WI38 (cell line): ENCODE data around the gene CELSR1.

Experiments
- H3K4me3 ChIP-seq: 2 replicates; pipeline ENCODE4 v1.5.1; 2011; ENCODE audit warnings: low read depth, mild to moderate bottlenecking, control low read depth, low read length
- TF ChIP-seq, protein P1 (sequence below): IDR thresholded peaks from 2 replicates; pipeline ENCODE4 v1.5.1; 2012; ENCODE audit warnings: low read depth, mild to moderate bottlenecking, control low read depth, low read length

Gene CELSR1

DNA sequence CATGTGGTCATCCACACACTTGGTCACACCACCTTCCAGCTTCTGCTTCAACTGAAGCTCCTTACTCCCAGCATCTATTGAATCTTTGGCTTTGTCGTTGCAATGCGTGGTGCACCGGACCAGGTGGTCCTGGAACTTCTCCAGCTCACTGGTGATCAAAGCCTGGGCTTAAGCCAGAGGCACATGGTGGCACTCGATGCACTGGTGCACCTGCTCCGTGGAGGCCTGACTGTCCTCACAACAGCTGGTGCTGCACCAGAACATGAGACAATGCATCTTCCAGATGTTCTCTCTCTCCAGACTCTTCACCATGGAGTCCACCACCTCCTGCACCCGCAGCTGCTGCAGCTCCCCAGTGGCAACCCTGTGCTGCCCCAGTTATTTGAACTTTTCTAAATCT is 56.0 kb downstream of the CELSR1 start:
- TF ChIP-seq, protein P1, sequence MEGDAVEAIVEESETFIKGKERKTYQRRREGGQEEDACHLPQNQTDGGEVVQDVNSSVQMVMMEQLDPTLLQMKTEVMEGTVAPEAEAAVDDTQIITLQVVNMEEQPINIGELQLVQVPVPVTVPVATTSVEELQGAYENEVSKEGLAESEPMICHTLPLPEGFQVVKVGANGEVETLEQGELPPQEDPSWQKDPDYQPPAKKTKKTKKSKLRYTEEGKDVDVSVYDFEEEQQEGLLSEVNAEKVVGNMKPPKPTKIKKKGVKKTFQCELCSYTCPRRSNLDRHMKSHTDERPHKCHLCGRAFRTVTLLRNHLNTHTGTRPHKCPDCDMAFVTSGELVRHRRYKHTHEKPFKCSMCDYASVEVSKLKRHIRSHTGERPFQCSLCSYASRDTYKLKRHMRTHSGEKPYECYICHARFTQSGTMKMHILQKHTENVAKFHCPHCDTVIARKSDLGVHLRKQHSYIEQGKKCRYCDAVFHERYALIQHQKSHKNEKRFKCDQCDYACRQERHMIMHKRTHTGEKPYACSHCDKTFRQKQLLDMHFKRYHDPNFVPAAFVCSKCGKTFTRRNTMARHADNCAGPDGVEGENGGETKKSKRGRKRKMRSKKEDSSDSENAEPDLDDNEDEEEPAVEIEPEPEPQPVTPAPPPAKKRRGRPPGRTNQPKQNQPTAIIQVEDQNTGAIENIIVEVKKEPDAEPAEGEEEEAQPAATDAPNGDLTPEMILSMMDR: no peak
- no peak overlapping the region for H3K4me3 ChIP-seq

DNA sequence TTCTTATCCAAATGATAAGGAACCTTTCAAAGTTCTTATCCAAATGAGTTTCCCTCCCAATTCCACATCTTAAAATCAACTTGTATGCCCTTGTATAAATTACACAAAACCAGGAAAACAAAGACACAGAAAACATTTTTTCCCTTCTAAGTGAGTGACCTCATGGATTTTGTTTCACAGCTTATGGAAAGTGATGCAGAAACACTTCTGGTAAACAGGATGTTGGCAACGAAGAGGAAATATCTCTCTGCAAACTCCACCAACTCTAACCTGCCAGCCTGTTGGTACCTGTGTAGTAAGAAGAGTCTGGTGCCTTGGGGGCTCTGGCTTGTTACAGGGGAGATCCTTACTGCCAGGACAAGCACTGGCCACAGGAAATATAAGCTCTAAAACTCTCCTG is 57.0 kb downstream of the CELSR1 start:
- H3K4me3 ChIP-seq: no peak overlapping the region
- TF ChIP-seq, protein P1: no peak

DNA sequence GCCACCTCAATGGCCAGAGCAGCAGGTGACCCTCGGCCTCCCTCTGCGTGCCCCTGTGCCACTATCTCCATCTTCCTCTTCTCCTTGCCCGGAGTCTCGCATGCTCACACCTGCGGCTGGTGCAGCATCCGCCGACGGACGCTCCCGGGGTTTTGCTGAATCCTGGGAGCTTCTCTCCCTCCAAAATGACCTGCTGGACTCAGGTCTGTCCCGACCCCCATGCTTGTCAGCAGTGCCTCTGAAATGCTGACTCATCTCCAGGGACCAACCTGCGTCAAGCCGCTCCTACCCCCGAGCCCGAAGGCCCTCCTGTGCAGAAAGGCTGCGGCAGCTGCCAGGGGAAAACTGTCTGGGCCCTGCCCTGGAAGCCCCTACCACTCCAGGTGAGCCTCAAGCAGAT is 58.4 kb downstream of the CELSR1 start:
- TF ChIP-seq, protein P1: no peak
- no peak overlapping the region for H3K4me3 ChIP-seq

DNA sequence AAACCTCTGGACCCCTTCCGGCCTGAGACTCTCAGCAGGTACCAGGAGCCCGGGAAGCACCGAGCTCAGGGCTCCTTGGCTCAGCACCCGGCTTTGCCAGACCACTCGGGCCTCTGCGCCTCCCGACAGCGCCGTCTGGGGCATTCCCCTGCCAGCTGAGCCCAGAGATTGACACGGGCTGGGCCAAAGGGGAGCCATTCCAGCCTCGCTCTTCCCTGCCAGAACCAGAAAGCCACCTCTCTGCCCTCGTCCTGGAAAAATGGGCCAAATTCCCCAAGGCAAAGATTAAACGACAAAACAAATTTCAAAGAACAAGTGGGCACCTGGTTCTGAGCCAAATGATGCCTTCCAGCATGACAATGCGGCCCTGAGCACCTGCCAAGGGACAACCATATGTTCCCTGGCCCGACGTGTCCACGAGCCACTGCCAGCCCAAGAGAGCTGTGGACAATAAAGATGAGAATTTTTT is 59.3 kb downstream of the CELSR1 start:
- TF ChIP-seq, protein P1: no peak
- no peak overlapping the region for H3K4me3 ChIP-seq

DNA sequence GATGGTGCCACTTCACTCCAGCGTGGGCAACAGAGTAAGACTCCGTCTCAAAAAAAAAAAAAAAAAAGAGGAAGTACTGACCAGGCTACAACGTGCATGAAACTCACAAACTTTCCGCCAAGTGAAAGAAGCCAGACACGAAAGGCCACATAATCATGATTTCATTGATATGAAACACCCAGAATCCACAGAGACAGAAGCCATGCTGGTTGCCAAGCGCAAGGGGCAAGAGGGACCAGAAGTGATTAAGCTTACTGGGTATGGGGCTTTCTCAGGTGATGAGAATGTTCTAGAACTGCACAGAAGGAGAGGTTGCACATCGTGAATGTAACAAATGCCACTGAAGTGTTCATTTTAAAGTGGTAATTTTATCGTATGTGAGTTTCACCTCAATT is 60.9 kb downstream of the CELSR1 start:
- TF ChIP-seq, protein P1: no peak
- H3K4me3 ChIP-seq: no peak overlapping the region

DNA sequence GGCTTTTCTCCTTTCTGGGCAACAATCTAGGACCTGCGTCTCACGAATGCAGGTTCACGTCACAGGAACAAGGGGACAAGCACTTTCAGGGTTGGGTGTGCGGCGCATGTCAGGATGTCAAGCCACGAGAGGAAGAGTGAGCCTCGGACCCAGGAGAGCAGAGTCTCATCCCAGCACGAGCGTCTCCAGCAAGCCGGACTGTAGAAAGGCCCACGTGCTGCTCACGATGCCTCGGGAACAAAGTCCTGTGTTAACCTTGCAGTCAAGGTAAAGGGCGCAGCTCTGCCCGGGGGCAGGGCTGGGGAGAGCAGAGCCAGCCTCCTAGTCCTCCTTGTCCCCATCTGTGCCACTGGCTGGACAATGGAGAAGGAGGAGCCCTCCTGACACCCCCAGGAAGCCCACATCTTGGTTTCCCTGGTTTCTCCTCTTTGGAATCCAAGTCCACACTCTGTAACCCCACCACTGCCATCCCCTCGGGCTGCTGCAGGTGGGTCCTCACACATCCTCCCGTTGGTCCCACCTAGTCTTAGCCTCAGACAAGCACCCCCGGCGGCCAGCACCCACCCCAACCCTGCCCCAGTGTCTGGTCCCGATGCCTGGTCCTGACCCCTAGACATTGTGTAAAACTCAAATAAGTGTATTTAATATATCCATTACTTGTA is 63.4 kb downstream of the CELSR1 start:
- TF ChIP-seq, protein P1: no peak

DNA sequence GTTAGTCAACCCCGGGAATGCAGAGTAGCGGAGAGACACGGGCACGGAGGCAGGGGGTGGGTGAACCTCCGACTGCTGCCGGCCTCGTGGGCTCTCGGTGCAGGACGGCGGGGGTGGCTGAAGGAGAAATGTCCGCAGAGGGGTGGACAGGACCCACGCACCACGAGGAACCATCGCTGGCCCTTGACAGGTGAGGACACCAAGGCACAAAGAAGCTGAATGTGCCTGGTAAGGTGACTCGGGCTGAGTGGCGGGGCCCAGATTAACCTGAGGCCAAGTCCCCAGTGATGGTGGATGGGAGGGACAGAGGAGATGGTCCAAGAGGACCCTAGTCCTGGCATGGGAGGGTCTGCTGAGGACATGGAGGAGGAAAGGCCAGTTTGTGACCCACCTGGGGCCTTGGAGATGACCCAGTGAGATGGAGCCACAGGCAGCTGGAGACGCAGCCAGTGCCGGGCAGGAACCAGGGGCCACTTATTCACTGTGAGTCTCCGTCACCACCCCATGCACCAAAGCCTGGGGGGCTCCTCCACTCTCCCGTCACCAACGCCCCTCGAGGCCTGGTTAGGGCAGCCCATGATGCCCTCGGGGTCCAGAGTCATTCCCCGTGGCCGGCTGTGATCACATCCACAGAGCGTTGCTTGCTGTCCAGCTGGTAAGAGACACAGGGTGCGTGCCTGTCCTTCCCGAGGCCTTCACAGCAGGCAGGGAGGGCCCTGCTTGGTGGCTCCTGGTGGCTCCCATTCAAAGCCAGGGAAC is 64.2 kb downstream of the CELSR1 start:
- TF ChIP-seq, protein P1: no peak

More for the DNA sequence above, 63.4 kb downstream of the CELSR1 start:
- no peak overlapping the region for H3K4me3 ChIP-seq

More for the DNA sequence above, 64.2 kb downstream of the CELSR1 start:
- no peak overlapping the region for H3K4me3 ChIP-seq
